Memory B cell (primary cell): ENCODE measurements around the gene MBOAT2.

ENCODE experiments used
- ATAC-seq: fragments of 150-1000 bp; cut with Tn5 transposase; 2 replicates; pipeline ENCODE4 v1.10.0; 2021; ENCODE audit warnings: low read depth, mild to moderate bottlenecking, moderate library complexity
- DNase-seq, 2 donors: peaks; one replicate each; pipeline ENCODE4 v3.0.0; 2022; ENCODE audit warnings: low spot score in 2 of 2
- H3K27ac Mint-ChIP-seq: one replicate; pipeline ENCODE4 v1.8.0; 2022; ENCODE audit warnings: mild to moderate bottlenecking, moderate library complexity, mixed read lengths
- H3K27me3 Mint-ChIP-seq: one replicate; pipeline ENCODE4 v1.8.0; 2022; ENCODE audit warnings: mixed read lengths
- H3K36me3 Mint-ChIP-seq: one replicate; pipeline ENCODE4 v1.8.0; 2022; ENCODE audit warnings: mild to moderate bottlenecking, mixed read lengths
- H3K4me1 Mint-ChIP-seq: one replicate; pipeline ENCODE4 v1.8.0; 2022; ENCODE audit warnings: mixed read lengths
- H3K4me3 Mint-ChIP-seq: one replicate; pipeline ENCODE4 v1.8.0; 2022; ENCODE audit warnings: mild to moderate bottlenecking, moderate library complexity, mixed read lengths
- H3K9me3 Mint-ChIP-seq: one replicate; pipeline ENCODE4 v1.8.0; 2022; ENCODE audit warnings: mixed read lengths

Gene MBOAT2

GRCh38 chr2:8993902-8994278, 9.6 kb downstream of the MBOAT2 start:
- ATAC-seq (no peak), DNase-seq (no peak)
- peaks cover 13% of the 10 kb centered on the region for H3K27me3 Mint-ChIP-seq
- H3K36me3 Mint-ChIP-seq = no peaks in the 10 kb centered on the region
- no peaks in the 10 kb centered on the region for H3K4me1 Mint-ChIP-seq
- no peaks in the 10 kb centered on the region for H3K9me3 Mint-ChIP-seq
- H3K27ac Mint-ChIP-seq = no peak overlapping the region
- H3K4me3 Mint-ChIP-seq = no peak overlapping the region

DNA sequence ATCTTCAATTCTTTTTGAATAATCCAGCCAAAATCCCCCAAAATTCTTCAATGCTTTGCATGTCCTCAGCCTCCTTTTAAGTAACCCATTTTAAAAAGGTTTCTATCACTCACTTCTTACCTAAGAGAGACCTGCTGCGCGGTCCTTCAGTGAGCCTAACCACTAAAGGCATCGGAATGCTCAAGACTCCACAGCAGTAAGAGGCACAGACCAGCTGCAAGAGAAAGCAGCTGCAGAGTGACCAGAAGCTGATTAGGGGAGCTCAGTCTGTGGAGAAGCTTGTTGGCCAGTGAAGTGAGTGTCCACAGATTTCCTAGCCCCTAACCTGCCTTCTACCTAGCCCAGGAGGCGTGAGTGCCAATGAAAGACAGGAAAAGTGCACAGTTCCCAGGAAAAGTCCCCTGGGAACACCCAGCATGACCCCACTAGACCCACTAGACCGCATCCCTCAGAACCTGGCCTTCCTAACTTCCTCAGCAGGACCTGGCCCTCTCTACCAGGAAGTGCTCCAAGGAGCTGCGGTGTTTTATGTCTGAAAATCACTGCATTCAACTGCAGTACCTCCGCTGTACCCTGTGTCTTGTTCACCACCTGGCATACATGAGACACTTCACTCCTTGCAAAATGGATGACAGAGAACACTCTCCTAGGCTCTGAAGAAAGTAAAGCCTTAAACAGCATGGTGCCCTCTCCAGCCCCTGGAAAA, 10.1 kb downstream of the MBOAT2 start:
- DNase-seq = no peak
- H3K27ac Mint-ChIP-seq = no peak overlapping the region
- ATAC-seq = no peak
- no peaks in the 10 kb centered on the region for H3K9me3 Mint-ChIP-seq
- H3K36me3 Mint-ChIP-seq = no peaks in the 10 kb centered on the region
- H3K4me3 Mint-ChIP-seq = no peak overlapping the region
- H3K4me1 Mint-ChIP-seq = no peaks in the 10 kb centered on the region
- H3K27me3 Mint-ChIP-seq = peaks cover 13% of the 10 kb centered on the region

- no peak for ATAC-seq
- H3K4me3 Mint-ChIP-seq = no peak overlapping the region
- H3K27me3 Mint-ChIP-seq = peaks cover 13% of the 10 kb centered on the region
- H3K4me1 Mint-ChIP-seq = no peaks in the 10 kb centered on the region
- H3K36me3 Mint-ChIP-seq = no peaks in the 10 kb centered on the region
- no peak for DNase-seq
- no peaks in the 10 kb centered on the region for H3K9me3 Mint-ChIP-seq
- no peak overlapping the region for H3K27ac Mint-ChIP-seq
These were observed 10.8 kb downstream of the MBOAT2 start for GRCh38 chr2:8992643-8993042.

GRCh38 chr2:8989536-8990079, 13.9 kb downstream of the MBOAT2 start:
- no peak for ATAC-seq
- no peak overlapping the region for H3K27ac Mint-ChIP-seq
- peaks cover 15% of the 10 kb centered on the region for H3K27me3 Mint-ChIP-seq

DNA sequence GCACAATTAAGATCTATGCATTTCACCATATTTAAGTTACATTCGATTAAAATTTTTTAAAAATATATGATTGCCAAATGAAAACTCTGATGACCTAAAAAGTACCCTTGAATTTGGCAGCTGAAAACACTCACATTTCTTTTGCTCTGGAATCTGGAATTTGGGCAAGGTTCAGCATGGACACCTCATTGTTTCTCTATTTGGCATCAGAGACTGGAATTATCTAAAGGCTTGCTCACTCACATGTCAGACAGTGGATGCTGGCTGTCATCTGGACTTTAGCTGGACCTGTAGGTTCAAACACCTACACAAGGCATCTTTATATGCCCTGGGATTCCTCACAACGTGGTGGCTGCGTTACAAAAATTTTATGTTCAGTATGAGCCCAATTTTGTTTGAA, 16.1 kb downstream of the MBOAT2 start:
- DNase-seq = no peak
- no peaks in the 10 kb centered on the region for H3K36me3 Mint-ChIP-seq

More at GRCh38 chr2:8989536-8990079, 13.9 kb downstream of the MBOAT2 start:
- Mint-ChIP-seq H3K4me1 (peaks cover 3% of the 10 kb centered on the region), H3K9me3 (no peaks in the 10 kb centered on the region), H3K4me3 (no peak overlapping the region), H3K36me3 (no peaks in the 10 kb centered on the region)
- DNase-seq = no peak

DNA sequence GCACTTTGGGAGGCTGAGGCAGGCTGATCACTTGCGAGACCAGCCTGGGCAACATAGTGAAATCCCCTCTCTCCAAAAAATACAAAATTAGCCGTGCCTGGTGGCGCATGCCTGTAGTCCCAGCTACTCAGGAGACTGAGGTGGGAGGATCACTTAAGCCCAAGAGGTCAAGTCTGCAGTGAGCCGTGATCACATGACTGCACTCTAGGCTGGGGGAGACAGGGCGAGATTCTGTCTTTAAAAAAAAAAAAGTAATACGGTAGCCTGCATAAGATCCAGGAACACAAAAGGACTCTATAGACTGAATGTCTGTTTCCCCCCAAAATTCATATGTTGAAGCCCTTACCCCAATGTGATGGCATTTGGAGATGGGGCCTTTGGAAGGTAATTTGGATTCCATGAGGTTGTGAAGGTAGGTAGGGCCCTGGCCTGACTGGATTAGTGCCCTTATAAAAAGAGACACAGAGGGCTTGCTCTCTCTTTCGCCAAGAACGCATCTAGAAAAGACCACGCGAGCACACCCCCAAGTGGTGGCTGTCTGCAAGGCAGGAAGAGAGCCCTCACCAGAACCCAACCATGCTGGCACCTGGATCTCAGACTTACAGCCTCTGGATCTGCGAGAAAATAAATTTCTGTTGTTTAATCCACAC, 17.0 kb downstream of the MBOAT2 start:
- no peak for DNase-seq
- ATAC-seq = no peak
- Mint-ChIP-seq H3K4me3 (no peak overlapping the region), H3K27me3 (peaks cover 11% of the 10 kb centered on the region), H3K27ac (no peak overlapping the region), H3K4me1 (peaks cover 3% of the 10 kb centered on the region), H3K36me3 (no peaks in the 10 kb centered on the region), H3K9me3 (no peaks in the 10 kb centered on the region)

More for the DNA sequence above, 16.1 kb downstream of the MBOAT2 start:
- H3K4me3 Mint-ChIP-seq = no peak overlapping the region
- H3K9me3 Mint-ChIP-seq = no peaks in the 10 kb centered on the region
- H3K4me1 Mint-ChIP-seq = peaks cover 3% of the 10 kb centered on the region
- no peak for ATAC-seq
- peaks cover 9% of the 10 kb centered on the region for H3K27me3 Mint-ChIP-seq
- H3K27ac Mint-ChIP-seq = no peak overlapping the region

GRCh38 chr2:8985561-8986326, 17.7 kb downstream of the MBOAT2 start:
- no peak overlapping the region for H3K4me3 Mint-ChIP-seq
- DNase-seq = no peak
- no peak overlapping the region for H3K27ac Mint-ChIP-seq
- no peaks in the 10 kb centered on the region for H3K9me3 Mint-ChIP-seq
- peaks cover 10% of the 10 kb centered on the region for H3K27me3 Mint-ChIP-seq
- ATAC-seq = no peak
- H3K36me3 Mint-ChIP-seq = no peaks in the 10 kb centered on the region
- H3K4me1 Mint-ChIP-seq = peaks cover 3% of the 10 kb centered on the region

GRCh38 chr2:8984855-8985254, 18.6 kb downstream of the MBOAT2 start:
- Mint-ChIP-seq H3K4me3 (no peak overlapping the region), H3K9me3 (no peaks in the 10 kb centered on the region), H3K27me3 (peaks cover 10% of the 10 kb centered on the region), H3K36me3 (no peaks in the 10 kb centered on the region), H3K4me1 (peaks cover 3% of the 10 kb centered on the region), H3K27ac (no peak overlapping the region)
- peak; percentile 21 for ATAC-seq
- no peak for DNase-seq

- Mint-ChIP-seq H3K9me3 (no peaks in the 10 kb centered on the region), H3K27ac (no peak overlapping the region), H3K36me3 (no peaks in the 10 kb centered on the region), H3K4me3 (no peak overlapping the region), H3K4me1 (peaks cover 3% of the 10 kb centered on the region), H3K27me3 (peaks cover 10% of the 10 kb centered on the region)
- DNase-seq = no peak
- no peak for ATAC-seq
These were observed 19.3 kb downstream of the MBOAT2 start for GRCh38 chr2:8984157-8984556.

DNA sequence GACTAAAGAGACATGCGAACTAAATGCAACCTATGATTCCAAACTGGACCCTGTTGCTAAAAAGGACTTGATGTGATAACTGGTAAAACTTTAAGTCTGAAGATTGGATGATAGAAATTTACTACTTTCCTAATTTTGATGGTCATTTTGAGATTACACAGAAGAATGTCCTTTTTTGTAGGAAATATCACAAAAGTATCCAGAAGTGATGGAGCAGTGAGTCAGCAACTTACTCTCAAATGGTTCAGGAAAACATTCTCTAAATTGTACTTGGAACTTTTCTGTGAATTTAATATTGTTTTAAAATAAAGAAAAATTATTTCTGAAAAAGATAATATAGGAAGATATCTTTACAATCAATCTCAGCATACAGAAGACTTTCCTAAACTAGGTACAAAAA, 19.9 kb downstream of the MBOAT2 start:
- H3K4me3 Mint-ChIP-seq = no peak overlapping the region
- no peak overlapping the region for H3K27ac Mint-ChIP-seq
- no peaks in the 10 kb centered on the region for H3K36me3 Mint-ChIP-seq
- peaks cover 3% of the 10 kb centered on the region for H3K4me1 Mint-ChIP-seq
- H3K9me3 Mint-ChIP-seq = no peaks in the 10 kb centered on the region
- ATAC-seq (no peak), DNase-seq (no peak)
- peaks cover 10% of the 10 kb centered on the region for H3K27me3 Mint-ChIP-seq

DNA sequence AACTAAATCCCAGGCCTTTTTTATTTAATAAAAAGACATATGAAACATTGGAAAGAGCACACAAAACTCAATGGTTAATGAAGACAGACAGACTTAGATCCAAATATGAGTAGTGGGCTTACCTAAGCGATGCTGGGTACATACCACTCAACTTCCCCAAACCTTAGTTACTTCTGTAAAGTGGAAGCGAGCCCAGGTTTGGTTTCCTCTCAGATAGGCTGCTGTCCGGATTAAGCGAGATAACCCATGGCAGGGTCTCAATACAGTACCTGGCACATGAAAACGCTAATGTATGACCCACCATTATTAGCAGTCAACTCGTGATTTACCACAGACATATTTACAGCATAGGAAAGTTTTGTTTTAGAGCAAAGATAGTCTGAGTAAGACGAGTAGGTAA, 21.6 kb downstream of the MBOAT2 start:
- H3K4me3 Mint-ChIP-seq = no peak overlapping the region
- no peak for ATAC-seq
- H3K27ac Mint-ChIP-seq = no peak overlapping the region
- DNase-seq = no peak
- no peaks in the 10 kb centered on the region for H3K36me3 Mint-ChIP-seq
- no peaks in the 10 kb centered on the region for H3K9me3 Mint-ChIP-seq
- H3K4me1 Mint-ChIP-seq = peaks cover 3% of the 10 kb centered on the region
- peaks cover 10% of the 10 kb centered on the region for H3K27me3 Mint-ChIP-seq

DNA sequence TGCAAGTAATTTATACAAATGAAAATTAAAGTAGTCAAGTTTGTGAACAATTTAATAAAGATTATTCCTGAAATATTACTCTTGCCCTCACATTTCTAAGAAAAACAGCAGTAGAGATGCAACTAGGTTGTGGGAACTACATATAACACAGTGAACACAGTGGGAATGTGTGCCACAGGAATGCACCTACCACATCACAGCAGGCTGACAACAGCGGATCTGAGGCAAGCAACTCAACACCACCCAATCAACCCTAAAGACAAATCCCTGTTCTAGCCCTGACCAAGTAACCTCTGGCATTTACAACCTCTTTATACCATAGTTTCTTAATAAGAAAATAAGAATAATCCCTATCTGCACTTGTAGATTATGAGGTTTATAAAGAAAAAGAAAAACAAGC, 23.4 kb downstream of the MBOAT2 start:
- Mint-ChIP-seq H3K4me3 (no peak overlapping the region), H3K27me3 (peaks cover 4% of the 10 kb centered on the region), H3K9me3 (no peaks in the 10 kb centered on the region), H3K27ac (no peak overlapping the region), H3K36me3 (no peaks in the 10 kb centered on the region), H3K4me1 (no peaks in the 10 kb centered on the region)
- no peak for DNase-seq
- no peak for ATAC-seq

- Mint-ChIP-seq H3K27me3 (peaks cover 4% of the 10 kb centered on the region), H3K27ac (no peak overlapping the region), H3K9me3 (no peaks in the 10 kb centered on the region), H3K4me1 (no peaks in the 10 kb centered on the region), H3K36me3 (no peaks in the 10 kb centered on the region), H3K4me3 (no peak overlapping the region)
- ATAC-seq (no peak), DNase-seq (no peak)
These were observed 25.7 kb downstream of the MBOAT2 start for GRCh38 chr2:8977758-8978157.
